ENCODE data around the gene TCF7.

Gene TCF7

DNA sequence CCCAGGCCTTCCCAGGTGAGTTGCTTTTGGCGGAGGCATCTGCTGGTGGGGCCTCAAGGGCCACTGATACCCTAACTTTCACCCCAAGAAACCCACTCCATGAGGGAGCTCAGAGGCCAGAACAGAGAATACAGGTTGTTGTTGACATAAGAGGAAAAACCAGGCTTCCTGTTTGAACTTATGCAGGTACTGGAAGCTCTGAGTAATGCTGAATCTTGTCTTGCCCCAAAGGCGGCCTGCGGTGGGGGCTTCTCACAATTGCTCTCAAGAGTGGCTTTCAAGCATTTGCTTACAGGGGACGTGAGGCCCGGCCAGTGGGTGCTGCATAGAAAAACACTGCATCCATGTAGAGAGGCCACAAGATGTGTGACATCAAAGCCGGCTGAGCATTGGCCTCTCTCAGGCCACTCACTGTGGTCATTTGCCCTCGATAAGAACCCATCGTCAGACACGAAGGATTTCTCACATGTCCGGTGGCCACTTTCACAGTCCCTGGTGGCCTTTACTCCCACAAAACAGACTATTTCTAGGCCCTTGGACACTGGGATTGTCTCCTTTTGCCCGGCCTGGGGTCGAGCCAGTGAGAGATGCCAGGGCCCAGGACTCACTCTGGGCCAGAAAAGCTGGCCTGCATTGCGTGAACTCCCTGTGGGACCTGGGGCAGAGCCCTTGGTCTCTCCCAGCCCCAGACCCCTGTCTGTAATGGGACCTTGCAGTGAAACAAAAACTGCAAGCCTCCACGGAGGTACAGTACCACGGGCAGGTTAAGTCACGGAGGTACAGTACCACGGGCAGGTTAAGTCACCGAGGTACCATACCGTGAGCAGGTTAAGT is 34.5 kb upstream of the TCF7 start:
- H3K4me3 ChIP-seq (ENCODE audit: low read depth, low read length): no peak overlapping the region
- no peak overlapping the region for H3K18ac ChIP-seq (ENCODE audit: low read length)
- no peak overlapping the region for H4K8ac ChIP-seq (ENCODE audit: low read depth, low read length)
- H3K79me1 ChIP-seq (ENCODE audit: low read length): no peaks in the 10 kb centered on the region
- H2AFZ ChIP-seq (ENCODE audit: insufficient read depth, low read length, poor library complexity): no peak overlapping the region
- no peak overlapping the region for H3K14ac ChIP-seq (ENCODE audit: low read length)
- no CpG with 5 or more reads among the region's 19 CpGs for WGBS (ENCODE audit: extremely low coverage, insufficient coverage, insufficient read length)
- H3K9ac ChIP-seq (ENCODE audit: low read length): no peak overlapping the region
- H2BK120ac ChIP-seq (ENCODE audit: insufficient read depth, low read length, poor library complexity): no peak overlapping the region
- no peak for DNase-seq
- no peak overlapping the region for H3K4ac ChIP-seq (ENCODE audit: low read depth, low read length)
- no peaks in the 10 kb centered on the region for H3K36me3 ChIP-seq (ENCODE audit: control insufficient read depth in 1 of 2, insufficient read depth in 2 of 2, low read length in 2 of 2)
- no peaks in the 10 kb centered on the region for H3K4me1 ChIP-seq (ENCODE audit: control insufficient read depth in 1 of 2, insufficient read depth in 2 of 2, low read length in 2 of 2)
- no peak overlapping the region for H3K23ac ChIP-seq (ENCODE audit: low read length)
- H2AK5ac ChIP-seq (ENCODE audit: low read length): no peak overlapping the region
- H3K27ac ChIP-seq (ENCODE audit: low read depth, low read length): no peak overlapping the region
- no peaks in the 10 kb centered on the region for H3K27me3 ChIP-seq (ENCODE audit: insufficient read depth, low read length)
- H3K79me2 ChIP-seq (ENCODE audit: control insufficient read depth, insufficient read depth, low read length, poor library complexity): no peaks in the 10 kb centered on the region
- no peak overlapping the region for H4K91ac ChIP-seq (ENCODE audit: low read depth, low read length)
- no peak overlapping the region for H4K12ac ChIP-seq (ENCODE audit: low read depth, low read length)
- H2BK5ac ChIP-seq (ENCODE audit: low read depth, low read length, poor library complexity): no peak overlapping the region
- H3K4me2 ChIP-seq (ENCODE audit: low read length): no peak overlapping the region
- no peak overlapping the region for H2BK12ac ChIP-seq (ENCODE audit: low read length)
- no peaks in the 10 kb centered on the region for H3K9me3 ChIP-seq (ENCODE audit: insufficient read depth, low read depth, low read length)

DNA sequence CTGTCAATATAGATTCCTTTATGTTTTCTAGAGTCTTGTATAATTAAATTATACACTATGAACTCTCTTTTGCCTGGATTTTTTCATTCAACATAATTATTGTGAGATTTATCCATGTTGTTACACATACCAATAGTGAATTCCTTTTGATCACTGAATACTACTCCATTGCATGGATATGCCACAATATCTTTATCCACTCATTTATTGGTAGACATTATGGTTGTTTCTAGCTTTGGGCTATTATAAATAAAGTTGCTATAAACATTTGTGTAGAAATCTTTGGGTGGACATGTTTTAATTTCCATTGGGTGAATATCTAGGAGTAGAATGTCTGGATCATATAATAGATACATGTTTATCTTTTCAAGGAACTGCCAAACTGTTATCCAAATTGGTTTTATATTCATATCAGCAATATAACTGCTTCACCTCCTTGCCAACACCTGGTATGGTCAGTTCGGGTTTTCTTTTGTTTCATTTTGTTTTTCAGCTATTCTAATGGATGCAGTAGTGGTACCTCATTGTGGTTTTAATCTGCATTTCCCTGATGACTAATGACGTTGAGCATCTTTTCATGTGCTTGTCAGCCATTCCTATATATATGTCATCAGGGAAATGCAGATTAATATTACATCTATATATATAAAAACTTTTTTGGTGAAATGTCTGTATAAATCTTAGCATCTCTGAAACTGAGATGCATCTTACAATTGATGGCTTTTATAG is 32.1 kb upstream of the TCF7 start:
- Histone ChIP-seq H4K91ac (ENCODE audit: low read depth, low read length) (no peak overlapping the region), H3K4me1 (ENCODE audit: control insufficient read depth in 1 of 2, insufficient read depth in 2 of 2, low read length in 2 of 2) (peaks cover 0 to 2% of the 10 kb centered on the region in 2 experiments), H3K4me2 (ENCODE audit: low read length) (no peak overlapping the region), H3K14ac (ENCODE audit: low read length) (no peak overlapping the region), H4K8ac (ENCODE audit: low read depth, low read length) (no peak overlapping the region), H3K23ac (ENCODE audit: low read length) (no peak overlapping the region), H3K4me3 (ENCODE audit: low read depth, low read length) (no peak overlapping the region), H3K79me2 (ENCODE audit: control insufficient read depth, insufficient read depth, low read length, poor library complexity) (no peaks in the 10 kb centered on the region), H2AFZ (ENCODE audit: insufficient read depth, low read length, poor library complexity) (no peak overlapping the region), H3K36me3 (ENCODE audit: control insufficient read depth in 1 of 2, insufficient read depth in 2 of 2, low read length in 2 of 2) (no peaks in the 10 kb centered on the region), H4K12ac (ENCODE audit: low read depth, low read length) (no peak overlapping the region), H3K9me3 (ENCODE audit: insufficient read depth, low read depth, low read length) (peaks cover 1% of the 10 kb centered on the region), H2BK5ac (ENCODE audit: low read depth, low read length, poor library complexity) (no peak overlapping the region), H2AK5ac (ENCODE audit: low read length) (no peak overlapping the region), H2BK12ac (ENCODE audit: low read length) (no peak overlapping the region), H3K18ac (ENCODE audit: low read length) (no peak overlapping the region), H3K79me1 (ENCODE audit: low read length) (no peaks in the 10 kb centered on the region), H3K27me3 (ENCODE audit: insufficient read depth, low read length) (no peaks in the 10 kb centered on the region), H3K27ac (ENCODE audit: low read depth, low read length) (no peak overlapping the region), H3K9ac (ENCODE audit: low read length) (no peak overlapping the region), H3K4ac (ENCODE audit: low read depth, low read length) (no peak overlapping the region), H2BK120ac (ENCODE audit: insufficient read depth, low read length, poor library complexity) (no peak overlapping the region)
- DNase-seq: no peak
- no CpG with 5 or more reads among the region's 2 CpGs for WGBS (ENCODE audit: extremely low coverage, insufficient coverage, insufficient read length)

DNA sequence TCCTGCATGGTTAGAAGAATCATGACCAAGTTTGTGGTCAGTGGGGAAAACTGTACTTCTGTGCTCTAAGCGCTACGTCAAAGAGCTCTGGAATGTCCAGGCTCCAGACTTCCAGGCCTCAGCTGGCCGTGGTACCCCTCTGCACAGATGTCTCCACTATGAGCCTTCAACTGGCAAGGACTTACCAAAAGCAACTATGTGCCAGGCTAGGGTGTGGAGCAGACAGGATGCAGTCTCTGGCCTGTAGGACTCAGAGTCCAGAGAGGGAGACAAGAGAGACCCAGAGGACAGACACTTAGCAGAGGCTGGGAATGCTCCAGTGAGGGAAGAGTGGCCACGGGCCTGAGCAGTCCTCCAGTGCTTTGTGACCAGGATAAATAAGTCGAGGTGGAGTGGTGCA is 31.0 kb upstream of the TCF7 start:
- no CpG with 5 or more reads among the region's 5 CpGs for WGBS (ENCODE audit: extremely low coverage, insufficient coverage, insufficient read length)
- H3K9ac ChIP-seq (ENCODE audit: low read length): no peak overlapping the region
- peaks cover 1% of the 10 kb centered on the region for H3K9me3 ChIP-seq (ENCODE audit: insufficient read depth, low read depth, low read length)
- H3K36me3 ChIP-seq (ENCODE audit: control insufficient read depth in 1 of 2, insufficient read depth in 2 of 2, low read length in 2 of 2): no peaks in the 10 kb centered on the region
- H2BK5ac ChIP-seq (ENCODE audit: low read depth, low read length, poor library complexity): no peak overlapping the region
- H3K79me2 ChIP-seq (ENCODE audit: control insufficient read depth, insufficient read depth, low read length, poor library complexity): no peaks in the 10 kb centered on the region
- H3K4me2 ChIP-seq (ENCODE audit: low read length): no peak overlapping the region
- no peak overlapping the region for H3K4me3 ChIP-seq (ENCODE audit: low read depth, low read length)
- no peaks in the 10 kb centered on the region for H3K79me1 ChIP-seq (ENCODE audit: low read length)
- H3K27me3 ChIP-seq (ENCODE audit: insufficient read depth, low read length): no peaks in the 10 kb centered on the region
- no peak for DNase-seq
- no peak overlapping the region for H4K8ac ChIP-seq (ENCODE audit: low read depth, low read length)
- no peak overlapping the region for H2BK120ac ChIP-seq (ENCODE audit: insufficient read depth, low read length, poor library complexity)
- no peak overlapping the region for H2BK12ac ChIP-seq (ENCODE audit: low read length)
- H3K23ac ChIP-seq (ENCODE audit: low read length): no peak overlapping the region
- H2AK5ac ChIP-seq (ENCODE audit: low read length): no peak overlapping the region
- no peak overlapping the region for H3K18ac ChIP-seq (ENCODE audit: low read length)
- H2AFZ ChIP-seq (ENCODE audit: insufficient read depth, low read length, poor library complexity): no peak overlapping the region
- no peak overlapping the region for H3K14ac ChIP-seq (ENCODE audit: low read length)
- H4K91ac ChIP-seq (ENCODE audit: low read depth, low read length): no peak overlapping the region
- H4K12ac ChIP-seq (ENCODE audit: low read depth, low read length): no peak overlapping the region
- H3K4ac ChIP-seq (ENCODE audit: low read depth, low read length): no peak overlapping the region
- peaks cover 0 to 2% of the 10 kb centered on the region in 2 experiments for H3K4me1 ChIP-seq (ENCODE audit: control insufficient read depth in 1 of 2, insufficient read depth in 2 of 2, low read length in 2 of 2)
- H3K27ac ChIP-seq (ENCODE audit: low read depth, low read length): no peak overlapping the region

DNA sequence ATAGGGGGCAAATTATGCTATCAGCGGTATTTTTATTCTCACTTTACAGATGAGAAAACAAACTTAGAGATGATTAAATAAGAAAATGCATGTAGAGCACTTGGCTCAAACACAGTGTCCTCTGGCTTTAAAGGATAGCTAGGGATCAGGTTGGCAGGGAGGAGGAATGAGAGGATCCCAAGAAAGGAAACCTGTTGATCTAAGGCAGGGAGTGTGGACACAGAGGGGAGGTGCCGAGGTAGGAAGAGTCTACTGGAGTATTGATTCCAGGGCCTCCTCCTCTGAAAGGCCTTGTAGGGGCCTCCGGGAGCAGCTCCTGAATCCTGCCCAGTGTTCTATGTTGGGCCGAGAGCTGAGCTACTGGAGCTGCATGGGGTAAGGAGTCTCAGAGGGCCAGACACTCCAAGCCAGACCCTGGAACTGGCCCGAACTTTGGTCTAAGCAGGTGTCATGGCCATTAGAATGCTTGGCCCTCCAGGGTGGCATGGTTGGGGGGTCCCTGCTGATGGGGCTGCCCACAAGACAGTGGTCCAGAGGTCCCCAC is 30.4 kb upstream of the TCF7 start:
- no peak overlapping the region for H2AFZ ChIP-seq (ENCODE audit: insufficient read depth, low read length, poor library complexity)
- H2BK120ac ChIP-seq (ENCODE audit: insufficient read depth, low read length, poor library complexity): no peak overlapping the region
- no peak for DNase-seq
- H3K18ac ChIP-seq (ENCODE audit: low read length): no peak overlapping the region
- no CpG with 5 or more reads among the region's 5 CpGs for WGBS (ENCODE audit: extremely low coverage, insufficient coverage, insufficient read length)
- H3K14ac ChIP-seq (ENCODE audit: low read length): no peak overlapping the region
- H4K12ac ChIP-seq (ENCODE audit: low read depth, low read length): no peak overlapping the region
- no peak overlapping the region for H4K91ac ChIP-seq (ENCODE audit: low read depth, low read length)
- H3K4me2 ChIP-seq (ENCODE audit: low read length): no peak overlapping the region
- H3K79me2 ChIP-seq (ENCODE audit: control insufficient read depth, insufficient read depth, low read length, poor library complexity): no peaks in the 10 kb centered on the region
- H4K8ac ChIP-seq (ENCODE audit: low read depth, low read length): no peak overlapping the region
- no peaks in the 10 kb centered on the region for H3K79me1 ChIP-seq (ENCODE audit: low read length)
- no peak overlapping the region for H2BK12ac ChIP-seq (ENCODE audit: low read length)
- no peak overlapping the region for H2AK5ac ChIP-seq (ENCODE audit: low read length)
- H3K23ac ChIP-seq (ENCODE audit: low read length): no peak overlapping the region
- no peaks in the 10 kb centered on the region for H3K27me3 ChIP-seq (ENCODE audit: insufficient read depth, low read length)
- no peak overlapping the region for H3K4ac ChIP-seq (ENCODE audit: low read depth, low read length)
- no peak overlapping the region for H3K9ac ChIP-seq (ENCODE audit: low read length)
- peaks cover 0 to 2% of the 10 kb centered on the region in 2 experiments for H3K4me1 ChIP-seq (ENCODE audit: control insufficient read depth in 1 of 2, insufficient read depth in 2 of 2, low read length in 2 of 2)
- H3K9me3 ChIP-seq (ENCODE audit: insufficient read depth, low read depth, low read length): peaks cover 1% of the 10 kb centered on the region
- no peaks in the 10 kb centered on the region for H3K36me3 ChIP-seq (ENCODE audit: control insufficient read depth in 1 of 2, insufficient read depth in 2 of 2, low read length in 2 of 2)
- no peak overlapping the region for H3K27ac ChIP-seq (ENCODE audit: low read depth, low read length)
- no peak overlapping the region for H2BK5ac ChIP-seq (ENCODE audit: low read depth, low read length, poor library complexity)
- no peak overlapping the region for H3K4me3 ChIP-seq (ENCODE audit: low read depth, low read length)

All from trophoblast cell (in vitro differentiated cells and primary cell).